ENCODE measurements around the gene U2AF2.

DNA sequence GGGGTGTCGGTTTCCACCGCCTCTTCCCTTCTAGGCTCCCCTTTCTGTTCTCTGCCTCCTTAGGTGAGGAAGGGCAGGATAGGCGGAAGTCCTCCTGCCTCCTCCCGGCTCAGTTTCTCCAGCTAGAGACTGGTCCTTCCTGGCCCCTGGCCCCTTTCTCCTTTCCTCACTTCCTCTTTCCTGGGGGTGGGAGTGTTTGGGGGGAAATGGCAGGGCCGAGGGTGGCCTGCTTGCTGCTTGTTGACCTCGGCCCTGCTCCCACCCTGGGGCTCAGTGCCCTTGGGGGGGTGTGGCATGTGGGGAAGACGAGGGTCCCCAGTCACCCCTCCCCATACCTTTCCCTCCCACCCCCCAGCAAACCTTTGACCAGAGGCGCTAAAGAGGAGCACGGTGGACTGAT is 5.0 kb downstream of the U2AF2 start:
- TF ChIP-seq GATA3 (IDR thresholded peaks at IDR 0.05; ENCODE audit: low read depth, low read length) (no peak), GATA2 (IDR thresholded peaks at IDR 0.05; ENCODE audit: low read depth, low read length) (no peak)

Data from SH-SY5Y (cell line).